GM10266 (cell line): ENCODE results near the gene JAKMIP1.

Source experiments
- DNase-seq: peaks from one replicate; pipeline ENCODE4 v3.0.0; 2012; ENCODE audit errors: extremely low spot score
- TF ChIP-seq, protein P1 (sequence below): IDR thresholded peaks from 2 replicates; pipeline ENCODE4 v1.5.1; 2012; ENCODE audit warnings: mild to moderate bottlenecking, low read depth; ENCODE audit not compliant: control insufficient read depth, insufficient read depth; ENCODE audit errors: missing control alignments

Gene JAKMIP1

DNA sequence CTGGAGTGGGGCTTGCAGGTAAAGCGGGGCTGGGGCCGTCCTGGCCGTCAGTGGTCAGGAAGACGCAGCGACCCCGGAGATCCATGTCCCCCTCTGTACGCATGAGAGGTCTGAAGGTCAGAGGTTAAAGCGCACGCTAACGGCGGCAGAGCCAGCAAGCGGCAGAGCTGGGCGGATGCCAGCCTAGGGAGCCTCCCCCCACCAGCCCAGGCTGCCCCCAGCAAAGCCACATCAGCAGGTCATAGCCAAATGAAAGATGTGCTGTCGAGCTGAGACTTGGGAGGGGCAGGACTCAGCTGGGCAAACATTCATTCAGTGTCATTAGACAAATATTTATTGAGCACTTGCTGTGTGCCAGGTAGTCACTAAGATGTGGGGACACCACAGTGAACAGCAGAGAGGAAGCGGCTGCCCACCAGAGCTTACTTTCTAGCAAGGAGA is 593 bp upstream of the JAKMIP1 start:
- TF ChIP-seq, protein P1, sequence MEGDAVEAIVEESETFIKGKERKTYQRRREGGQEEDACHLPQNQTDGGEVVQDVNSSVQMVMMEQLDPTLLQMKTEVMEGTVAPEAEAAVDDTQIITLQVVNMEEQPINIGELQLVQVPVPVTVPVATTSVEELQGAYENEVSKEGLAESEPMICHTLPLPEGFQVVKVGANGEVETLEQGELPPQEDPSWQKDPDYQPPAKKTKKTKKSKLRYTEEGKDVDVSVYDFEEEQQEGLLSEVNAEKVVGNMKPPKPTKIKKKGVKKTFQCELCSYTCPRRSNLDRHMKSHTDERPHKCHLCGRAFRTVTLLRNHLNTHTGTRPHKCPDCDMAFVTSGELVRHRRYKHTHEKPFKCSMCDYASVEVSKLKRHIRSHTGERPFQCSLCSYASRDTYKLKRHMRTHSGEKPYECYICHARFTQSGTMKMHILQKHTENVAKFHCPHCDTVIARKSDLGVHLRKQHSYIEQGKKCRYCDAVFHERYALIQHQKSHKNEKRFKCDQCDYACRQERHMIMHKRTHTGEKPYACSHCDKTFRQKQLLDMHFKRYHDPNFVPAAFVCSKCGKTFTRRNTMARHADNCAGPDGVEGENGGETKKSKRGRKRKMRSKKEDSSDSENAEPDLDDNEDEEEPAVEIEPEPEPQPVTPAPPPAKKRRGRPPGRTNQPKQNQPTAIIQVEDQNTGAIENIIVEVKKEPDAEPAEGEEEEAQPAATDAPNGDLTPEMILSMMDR = no peak
- no peak for DNase-seq

DNA sequence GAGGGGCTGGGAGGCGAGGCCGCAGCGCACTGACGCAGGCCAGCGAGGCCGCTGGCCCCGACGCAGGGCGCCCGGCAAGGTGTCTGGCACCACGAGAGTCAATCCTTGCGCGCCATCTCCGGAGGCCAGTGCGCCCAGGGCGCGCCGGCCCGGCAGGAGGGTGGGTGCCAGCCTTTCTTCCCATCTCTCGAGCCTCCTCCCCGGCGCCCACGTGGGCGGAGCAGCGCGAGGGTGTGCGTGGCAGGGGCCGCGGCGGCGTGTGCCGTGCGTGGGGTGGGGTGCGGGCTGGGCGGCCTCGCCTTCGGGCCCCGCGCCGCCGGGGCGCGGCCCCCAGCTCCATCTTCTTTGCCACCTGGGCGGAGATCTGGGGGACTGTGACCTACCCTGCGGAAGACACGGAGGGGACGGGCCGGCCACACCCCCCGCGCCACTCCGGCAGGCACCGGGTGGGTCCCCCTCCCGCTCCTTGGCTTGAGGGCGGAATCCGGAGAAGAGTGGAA is 877 bp downstream of the JAKMIP1 start:
- TF ChIP-seq, protein P1 = no peak
- peak; percentile 59 for DNase-seq

DNA sequence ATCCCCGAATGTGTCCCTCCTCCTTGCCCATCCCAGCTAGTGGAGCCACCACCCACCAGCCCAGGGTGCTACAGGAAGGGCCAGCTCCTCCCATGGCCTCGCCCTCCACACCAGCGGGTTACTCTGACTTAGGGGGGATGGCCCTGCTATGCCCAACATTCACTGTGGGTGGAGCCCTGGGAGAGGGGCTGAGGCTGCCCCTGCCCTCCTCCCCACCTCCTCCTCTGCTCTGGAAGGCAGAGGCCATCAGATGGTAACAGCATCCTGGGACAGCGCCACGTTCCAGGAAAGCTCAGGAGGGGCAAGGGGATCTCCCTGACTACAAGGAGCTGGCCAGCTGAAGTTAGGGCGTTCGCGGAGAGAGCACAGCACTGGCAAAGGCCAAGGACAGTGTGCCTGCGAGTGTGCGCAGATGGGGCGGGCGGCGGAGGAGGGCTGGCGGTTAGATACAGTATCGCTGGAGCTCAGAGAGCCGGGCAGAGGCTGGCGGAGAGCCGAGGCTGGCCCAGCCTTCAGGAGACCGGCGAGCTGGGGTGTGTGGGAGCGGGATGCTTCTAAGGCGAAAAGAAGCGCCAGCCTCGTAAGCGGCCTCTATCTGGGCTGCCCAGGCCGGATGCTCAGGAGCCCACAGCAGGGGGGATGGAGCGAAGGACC is 1.5 kb downstream of the JAKMIP1 start:
- no peak for DNase-seq
- TF ChIP-seq, protein P1 = no peak

DNA sequence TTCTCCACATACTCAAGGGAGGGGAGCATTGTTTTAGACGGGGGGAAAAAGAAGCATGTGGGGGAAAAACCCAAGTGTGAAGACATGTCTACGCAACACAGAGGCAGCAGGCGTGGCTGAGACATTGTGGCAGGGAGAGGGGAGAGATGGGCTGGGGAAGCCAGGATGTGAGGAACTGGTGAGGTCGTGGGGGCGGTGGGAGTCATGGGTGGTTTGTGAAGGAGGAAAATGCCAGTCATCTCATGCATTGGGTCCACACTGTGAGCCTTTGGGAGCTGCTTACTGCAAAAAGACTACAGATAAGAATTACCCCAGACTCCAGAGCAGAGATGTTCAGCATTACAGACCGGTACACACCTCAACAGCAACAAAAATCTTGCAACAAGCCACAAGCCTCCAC is 2.1 kb downstream of the JAKMIP1 start:
- no peak for DNase-seq
- TF ChIP-seq, protein P1 = no peak

DNA sequence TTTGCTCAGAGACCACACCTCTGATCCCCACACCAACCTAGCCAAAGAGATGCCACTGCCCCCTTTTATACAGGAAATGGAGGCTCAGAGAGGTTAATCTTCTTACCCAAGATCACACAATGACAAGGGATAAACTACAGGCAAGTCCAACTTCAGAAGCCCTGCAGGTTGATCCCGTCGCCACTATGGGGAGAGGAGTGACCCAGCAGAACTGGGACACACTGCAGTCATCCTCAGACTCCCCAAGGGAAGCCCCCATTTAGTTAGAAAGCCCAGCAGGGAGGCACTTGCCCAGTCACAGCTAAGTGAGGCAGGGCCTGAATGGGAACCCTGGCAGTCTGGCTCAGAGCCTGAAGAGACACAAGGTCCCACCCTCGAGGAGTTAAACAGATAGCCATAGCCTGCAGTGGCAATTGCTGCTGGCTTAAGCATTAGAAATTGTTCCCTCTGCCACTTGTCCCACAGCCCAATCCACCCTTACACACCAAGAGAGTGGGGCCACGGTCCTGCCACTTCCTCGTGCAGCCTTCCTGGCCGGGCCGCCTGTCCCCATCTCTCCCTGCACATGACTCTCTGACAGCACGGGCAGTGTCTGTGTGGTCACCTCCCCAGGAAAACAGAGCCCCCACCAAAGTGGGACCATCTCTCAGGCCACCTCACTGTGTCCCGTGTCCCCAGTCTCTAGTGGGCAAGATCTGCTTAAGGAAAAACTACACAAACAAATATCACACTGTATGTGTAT is 2.7 kb downstream of the JAKMIP1 start:
- TF ChIP-seq, protein P1 = no peak
- DNase-seq = no peak

DNA sequence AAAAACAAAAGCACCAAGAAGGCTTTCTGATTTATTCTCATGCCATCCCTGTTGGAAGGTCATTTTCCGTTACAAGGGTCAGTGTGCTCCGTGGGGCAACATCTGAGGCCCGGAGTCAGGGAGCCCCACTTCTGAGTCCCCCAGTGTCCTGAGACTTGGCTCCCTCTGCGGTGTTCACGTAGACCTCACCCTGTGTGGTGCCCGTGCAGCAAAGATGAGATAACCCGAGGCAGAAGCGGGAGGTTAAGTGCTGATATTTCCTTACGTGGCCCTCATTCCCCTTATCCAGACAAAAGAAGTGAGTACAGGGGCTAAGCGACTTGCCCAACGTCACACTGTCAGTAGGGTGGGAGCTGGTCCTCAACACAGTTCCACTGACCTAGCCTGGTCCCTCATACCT is 3.5 kb downstream of the JAKMIP1 start:
- TF ChIP-seq, protein P1 = no peak
- DNase-seq = no peak

DNA sequence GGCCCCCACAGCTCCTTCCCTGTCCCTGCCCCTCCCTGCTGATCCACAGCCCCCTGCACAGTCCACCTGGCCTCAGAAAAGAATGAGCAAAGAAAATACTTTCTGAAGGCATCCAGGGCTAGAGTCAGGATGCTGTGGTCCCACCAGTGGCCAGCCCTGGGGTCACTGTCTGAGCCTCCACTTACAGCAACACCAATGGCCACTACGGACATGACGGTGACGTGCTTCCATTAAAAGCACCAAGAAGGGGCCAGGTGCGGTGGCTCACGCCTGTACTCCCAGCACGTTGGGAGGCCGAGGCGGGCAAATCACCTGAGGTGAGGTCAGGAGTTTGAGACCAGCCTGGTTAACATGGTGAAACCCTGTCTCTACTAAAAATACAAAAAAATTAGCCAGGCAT is 4.0 kb downstream of the JAKMIP1 start:
- DNase-seq = no peak
- TF ChIP-seq, protein P1 = no peak
